Body of pancreas (tissue), 4 donors: ENCODE measurements around the gene RPS26.

Source experiments
- POLR2A ChIP-seq, 3 donors: fragments of 450-650 bp; IDR thresholded peaks; one replicate each; pipeline ENCODE4 v1.6.1; 2016; ENCODE audit warnings: antibody characterized with exemption in 3 of 3, mild to moderate bottlenecking in 2 of 3
- TF ChIP-seq, protein P1 (sequence below), 7 experiments: fragments of 450-650 bp in 4 of 7; fragments of 200-600 bp in 3 of 7; sonication (generic) in 3 of 7; IDR thresholded peaks; one replicate each; pipeline ENCODE4 v1.5.1; 2016 to 2019; ENCODE audit warnings: antibody characterized with exemption in 7 of 7

DNA sequence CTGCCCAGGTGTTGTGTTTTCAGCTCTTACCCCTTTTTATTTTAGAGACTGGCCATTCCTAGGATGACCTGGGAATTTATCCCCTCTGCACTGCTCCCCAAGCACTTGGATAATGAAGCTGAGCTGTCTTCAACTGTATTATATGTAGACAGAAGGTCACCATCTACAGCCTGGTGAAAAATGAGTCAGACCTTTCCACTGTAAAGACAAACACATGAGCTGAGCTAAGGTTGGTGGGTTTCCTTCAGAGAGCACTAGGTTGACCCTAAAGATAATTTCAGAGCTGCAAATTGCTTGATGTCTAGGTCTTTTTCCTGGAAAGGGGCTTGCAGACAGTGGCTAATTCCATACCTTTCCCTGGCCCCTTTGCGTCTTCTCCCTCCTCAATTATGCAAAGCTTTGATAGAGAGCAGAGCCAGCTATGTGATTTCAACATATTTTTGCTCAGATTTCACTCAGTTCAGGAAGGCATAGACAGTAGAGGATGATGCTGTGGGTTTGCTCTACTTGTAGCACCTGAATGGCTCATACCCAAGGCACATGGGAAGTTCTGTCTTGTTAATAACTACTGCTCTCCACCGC is 30.1 kb upstream of the RPS26 start:
- TF ChIP-seq, protein P1, sequence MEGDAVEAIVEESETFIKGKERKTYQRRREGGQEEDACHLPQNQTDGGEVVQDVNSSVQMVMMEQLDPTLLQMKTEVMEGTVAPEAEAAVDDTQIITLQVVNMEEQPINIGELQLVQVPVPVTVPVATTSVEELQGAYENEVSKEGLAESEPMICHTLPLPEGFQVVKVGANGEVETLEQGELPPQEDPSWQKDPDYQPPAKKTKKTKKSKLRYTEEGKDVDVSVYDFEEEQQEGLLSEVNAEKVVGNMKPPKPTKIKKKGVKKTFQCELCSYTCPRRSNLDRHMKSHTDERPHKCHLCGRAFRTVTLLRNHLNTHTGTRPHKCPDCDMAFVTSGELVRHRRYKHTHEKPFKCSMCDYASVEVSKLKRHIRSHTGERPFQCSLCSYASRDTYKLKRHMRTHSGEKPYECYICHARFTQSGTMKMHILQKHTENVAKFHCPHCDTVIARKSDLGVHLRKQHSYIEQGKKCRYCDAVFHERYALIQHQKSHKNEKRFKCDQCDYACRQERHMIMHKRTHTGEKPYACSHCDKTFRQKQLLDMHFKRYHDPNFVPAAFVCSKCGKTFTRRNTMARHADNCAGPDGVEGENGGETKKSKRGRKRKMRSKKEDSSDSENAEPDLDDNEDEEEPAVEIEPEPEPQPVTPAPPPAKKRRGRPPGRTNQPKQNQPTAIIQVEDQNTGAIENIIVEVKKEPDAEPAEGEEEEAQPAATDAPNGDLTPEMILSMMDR (IDR thresholded peaks at IDR 0.05): no peak
- no peak for TF ChIP-seq POLR2A (IDR thresholded peaks at IDR 0.05)
